Esophagus squamous epithelium (tissue), 5 donors: ENCODE results near the gene EDC3. TPM values are rescaled to one million over a fixed set of nuclear protein-coding genes. Genes with fewer than 3 reads are reported as not detected.

Source experiments
- DNase-seq: peaks from one replicate; lab custom pipeline; 2025; lab: John Stamatoyannopoulos, UW
- H3K27ac ChIP-seq, 4 donors: fragments of 200-600 bp; sonication (generic); one replicate each; pipeline ENCODE4 v1.5.1; 2016 to 2019; ENCODE audit warnings: mild to moderate bottlenecking in 1 of 4
- H3K27me3 ChIP-seq, 4 donors: fragments of 200-600 bp; sonication (generic); 1 replicate in 3 of 4; 2 replicates in 1 of 4; pipeline versions ENCODE4 v1.5.1 to v1.6.0; 2017 to 2021; ENCODE audit warnings: antibody characterized with exemption in 1 of 4
- H3K36me3 ChIP-seq, 3 donors: fragments of 200-600 bp; sonication (generic); one replicate each; pipeline ENCODE4 v1.5.1; 2016 to 2019
- H3K4me1 ChIP-seq, 3 donors: fragments of 200-600 bp; sonication (generic); one replicate each; pipeline ENCODE4 v1.5.1; 2017 to 2019
- H3K4me3 ChIP-seq, 4 donors: fragments of 200-600 bp; sonication (generic); 1 replicate in 3 of 4; 2 replicates in 1 of 4; pipeline ENCODE4 v1.5.1; 2016 to 2019; ENCODE audit warnings: mild to moderate bottlenecking in 2 of 4, moderate library complexity in 1 of 4
- H3K9me3 ChIP-seq, 3 donors: fragments of 200-600 bp; sonication (generic); one replicate each; pipeline ENCODE4 v1.5.1; 2016 to 2019
- CTCF ChIP-seq, 6 experiments: fragments of 450-650 bp in 4 of 6; fragments of 200-600 bp in 2 of 6; sonication (generic) in 2 of 6; IDR thresholded peaks; one replicate each; pipeline ENCODE4 v1.5.1; 2016 to 2019; ENCODE audit warnings: antibody characterized with exemption in 6 of 6, mild to moderate bottlenecking in 4 of 6, moderate library complexity in 4 of 6
- POLR2A ChIP-seq, 4 donors: fragments of 450-650 bp; IDR thresholded peaks; one replicate each; pipeline ENCODE4 v1.6.1; 2017; ENCODE audit warnings: antibody characterized with exemption in 4 of 4, mild to moderate bottlenecking in 4 of 4, moderate library complexity in 3 of 4
- WGBS, 2 donors: methylation state at CpG; one replicate each; pipeline ENCODE4 v1.1.5; 2018; 5-methylcytosine and 5-hydroxymethylcytosine counted together
- intact Hi-C: fragments of 100-400 bp; cut with DNase I; formaldehyde crosslinking; loops from one replicate; pipeline ENCODE4 v1.15.0; 2022
- total RNA-seq, 4 donors: library from RNA; depleted of rRNA; stranded (reverse); fragments of >200 nt; gene quantifications; one replicate each; pipeline ENCODE4 v1.1.0, GENCODE V29; 2016
- donor health status: DM: yes; HTN: yes; CAD: no.

EDC3 gene
- total RNA-seq, 4 donors from 2014 or later, result 10.0 to 17.4 (median 13.2) TPM

GRCh38 chr15:74669627-74670026 is 26.2 kb downstream of the EDC3 start:
- Histone ChIP-seq H3K36me3 (peaks cover 0 to 68% (median 8%) of the 10 kb centered on the region in 3 donors), H3K4me1 (peaks cover 0 to 6% (median 1%) of the 10 kb centered on the region in 3 donors), H3K27me3 (no peaks in the 10 kb centered on the region), H3K27ac (no peak overlapping the region), H3K9me3 (no peaks in the 10 kb centered on the region), H3K4me3 (no peak overlapping the region)
- intact Hi-C loops, result no loop called here
- TF ChIP-seq CTCF (IDR thresholded peaks at IDR 0.05) (no peak), POLR2A (IDR thresholded peaks at IDR 0.05) (no peak)
- DNase-seq, result no peak
- 90 to 97% methylated on average over 4 of the region's 4 CpGs for WGBS, 2 donors

- H3K36me3 ChIP-seq, result peaks cover 0 to 52% (median 8%) of the 10 kb centered on the region in 3 donors
- TF ChIP-seq POLR2A (IDR thresholded peaks at IDR 0.05) (no peak), CTCF (IDR thresholded peaks at IDR 0.05) (no peak)
- peaks cover 6 to 22% (median 18%) of the 10 kb centered on the region in 3 donors for H3K4me1 ChIP-seq
- H3K9me3 ChIP-seq, result no peaks in the 10 kb centered on the region
- DNase-seq, result no peak
- intact Hi-C loops, result no loop called here
- no peaks in the 10 kb centered on the region for H3K27me3 ChIP-seq
- H3K4me3 ChIP-seq, result no peak overlapping the region
- H3K27ac ChIP-seq, result no peak overlapping the region
- WGBS, 2 donors, result 85 to 96% methylated on average over 1 of the region's 1 CpG
Measured at GRCh38 chr15:74667975-74668374, 27.8 kb downstream of the EDC3 start.

GRCh38 chr15:74664670-74665069 is 31.2 kb downstream of the EDC3 start:
- no peak for DNase-seq
- Histone ChIP-seq H3K4me3 (no peak overlapping the region), H3K36me3 (peaks cover 0 to 21% (median 0%) of the 10 kb centered on the region in 3 donors), H3K27me3 (no peaks in the 10 kb centered on the region), H3K9me3 (no peaks in the 10 kb centered on the region), H3K4me1 (peaks cover 6 to 30% (median 19%) of the 10 kb centered on the region in 3 donors), H3K27ac (peak overlapping the region in 3 of 4 donors; percentile 31 to 72 (median 42))
- intact Hi-C loops, result no loop called here
- no peak for TF ChIP-seq CTCF (IDR thresholded peaks at IDR 0.05)
- no peak for TF ChIP-seq POLR2A (IDR thresholded peaks at IDR 0.05)
- 60 to 89% methylated on average over 2 of the region's 2 CpGs for WGBS, 2 donors

GRCh38 chr15:74664028-74664616 is 31.7 kb downstream of the EDC3 start:
- Histone ChIP-seq H3K4me1 (peaks cover 6 to 30% (median 19%) of the 10 kb centered on the region in 3 donors), H3K27me3 (no peaks in the 10 kb centered on the region), H3K27ac (peak overlapping the region; percentile 2 to 72 (median 36)), H3K4me3 (no peak overlapping the region), H3K9me3 (no peaks in the 10 kb centered on the region), H3K36me3 (peaks cover 0 to 15% (median 0%) of the 10 kb centered on the region in 3 donors)
- DNase-seq, result no peak
- TF ChIP-seq CTCF (IDR thresholded peaks at IDR 0.05) (no peak), POLR2A (IDR thresholded peaks at IDR 0.05) (no peak)
- intact Hi-C loops, result no loop called here
- WGBS, 2 donors, result 13 to 32% methylated on average over 2 of the region's 2 CpGs

- H3K9me3 ChIP-seq, result no peaks in the 10 kb centered on the region
- peaks cover 6 to 30% (median 19%) of the 10 kb centered on the region in 3 donors for H3K4me1 ChIP-seq
- H3K27ac ChIP-seq, result peak overlapping the region in 3 of 4 donors; percentile 31 to 72 (median 42)
- no peak for DNase-seq
- H3K36me3 ChIP-seq, result peaks cover 0 to 9% (median 0%) of the 10 kb centered on the region in 3 donors
- H3K27me3 ChIP-seq, result no peaks in the 10 kb centered on the region
- intact Hi-C loops, result no loop called here
- WGBS, 2 donors, result 83 to 90% methylated on average over 8 of the region's 8 CpGs
- TF ChIP-seq POLR2A (IDR thresholded peaks at IDR 0.05) (no peak), CTCF (IDR thresholded peaks at IDR 0.05) (no peak)
- no peak overlapping the region for H3K4me3 ChIP-seq
Measured at GRCh38 chr15:74663303-74664027, 32.4 kb downstream of the EDC3 start.
